Large intestine (tissue), 3 donors: ENCODE data around the gene PPP4R4. TPM values are rescaled to one million over a fixed set of nuclear protein-coding genes. Genes with fewer than 3 reads are reported as not detected.

ENCODE experiments used
- DNase-seq, 2 donors: peaks; one replicate each; pipeline versions ENCODE4 v3.0.0 to v3.0.0-alpha.2; 2013
- H3K27ac ChIP-seq: one replicate; pipeline ENCODE4 v1.5.1; 2013; ENCODE audit warnings: low read length
- H3K27me3 ChIP-seq: 2 replicates; pipeline ENCODE4 v1.6.1; 2013; ENCODE audit warnings: low read length; ENCODE audit not compliant: control insufficient read depth, insufficient read depth
- H3K36me3 ChIP-seq: 2 replicates; pipeline ENCODE4 v1.6.1; 2013; ENCODE audit warnings: low read length; ENCODE audit not compliant: control insufficient read depth, insufficient read depth
- H3K4me1 ChIP-seq: one replicate; pipeline ENCODE4 v1.6.1; 2013; ENCODE audit warnings: low read length; ENCODE audit not compliant: control insufficient read depth, insufficient read depth
- H3K4me3 ChIP-seq: one replicate; pipeline ENCODE4 v1.5.1; 2013; ENCODE audit warnings: low read length
- H3K9me3 ChIP-seq: one replicate; pipeline ENCODE4 v1.6.1; 2013; ENCODE audit warnings: mild to moderate bottlenecking, low read depth, low read length, moderate library complexity; ENCODE audit not compliant: control insufficient read depth
- WGBS: methylation state at CpG from one replicate; pipeline ENCODE4 v1.1.5; 2013; ENCODE audit warnings: low lambda C conversion rate; ENCODE audit not compliant: insufficient coverage; 5-methylcytosine and 5-hydroxymethylcytosine counted together
- polyA plus RNA-seq: library from polyadenylated mRNA; unstranded; fragments of 120-200 nt; gene quantifications from one replicate; pipeline ENCODE4 v1.2.1, GENCODE V29; 2013

Gene PPP4R4
- polyA plus RNA-seq, 1 donor: 0.16 TPM

- H3K4me3 ChIP-seq: peak overlapping the region; percentile 61
- no peaks in the 10 kb centered on the region for H3K27me3 ChIP-seq
- H3K4me1 ChIP-seq: peaks cover 7% of the 10 kb centered on the region
- 4% methylated on average over 5 of the region's 12 CpGs for WGBS
- peaks cover 11% of the 10 kb centered on the region for H3K36me3 ChIP-seq
- H3K27ac ChIP-seq: peak overlapping the region; percentile 74
- no peaks in the 10 kb centered on the region for H3K9me3 ChIP-seq
- DNase-seq: peak in 1 of 2 donors; percentile 34
These were observed 44.2 kb upstream of the PPP4R4 start for GRCh38 chr14:94129758-94130414.

- WGBS: 89% methylated on average over 2 of the region's 4 CpGs
- Histone ChIP-seq H3K27ac (no peak overlapping the region), H3K4me1 (peaks cover 7% of the 10 kb centered on the region), H3K9me3 (no peaks in the 10 kb centered on the region), H3K27me3 (no peaks in the 10 kb centered on the region), H3K36me3 (peaks cover 2% of the 10 kb centered on the region), H3K4me3 (no peak overlapping the region)
- DNase-seq: peak in 1 of 2 donors; percentile 50
These were observed 41.7 kb upstream of the PPP4R4 start for GRCh38 chr14:94132285-94132887.

DNA sequence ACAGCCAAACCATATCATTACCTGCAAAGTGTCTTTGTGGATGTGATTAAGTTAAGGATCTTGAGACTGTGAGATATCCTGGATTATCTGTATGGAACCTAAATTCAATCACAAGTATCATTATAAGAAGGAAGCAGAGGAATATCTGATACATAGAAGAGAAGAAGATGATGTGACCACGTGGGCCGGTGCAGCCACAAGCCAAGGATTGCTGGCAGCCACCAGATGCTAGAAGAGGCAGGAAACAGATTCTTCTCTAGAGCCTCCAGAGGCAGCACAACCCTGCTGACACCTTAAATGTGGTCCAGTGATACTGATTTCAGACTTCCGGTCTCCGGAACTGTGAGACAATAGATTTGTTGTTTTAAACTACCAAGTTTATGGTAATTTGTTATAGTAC, 38.6 kb upstream of the PPP4R4 start:
- no peak overlapping the region for H3K4me3 ChIP-seq

GRCh38 chr14:94136575-94137331, 37.4 kb upstream of the PPP4R4 start:
- Histone ChIP-seq H3K4me3 (no peak overlapping the region), H3K27ac (no peak overlapping the region), H3K27me3 (no peaks in the 10 kb centered on the region), H3K4me1 (no peaks in the 10 kb centered on the region), H3K36me3 (no peaks in the 10 kb centered on the region), H3K9me3 (no peaks in the 10 kb centered on the region)
- DNase-seq: peak; percentile 66 to 69
- WGBS: no CpG with 5 or more reads among the region's 18 CpGs

More for the DNA sequence above, 38.6 kb upstream of the PPP4R4 start:
- H3K36me3 ChIP-seq: no peaks in the 10 kb centered on the region
- no peaks in the 10 kb centered on the region for H3K27me3 ChIP-seq
- WGBS: no CpG with 5 or more reads among the region's 4 CpGs
- H3K27ac ChIP-seq: no peak overlapping the region
- no peak for DNase-seq
- no peaks in the 10 kb centered on the region for H3K9me3 ChIP-seq
- no peaks in the 10 kb centered on the region for H3K4me1 ChIP-seq

- Histone ChIP-seq H3K36me3 (no peaks in the 10 kb centered on the region), H3K4me3 (no peak overlapping the region), H3K27ac (no peak overlapping the region), H3K27me3 (no peaks in the 10 kb centered on the region), H3K4me1 (no peaks in the 10 kb centered on the region), H3K9me3 (no peaks in the 10 kb centered on the region)
- DNase-seq: no peak
- WGBS: no CpG with 5 or more reads among the region's 9 CpGs
These were observed 35.9 kb upstream of the PPP4R4 start for GRCh38 chr14:94138251-94138650.

GRCh38 chr14:94139006-94139405, 35.1 kb upstream of the PPP4R4 start:
- no CpG with 5 or more reads among the region's 5 CpGs for WGBS
- no peak for DNase-seq
- Histone ChIP-seq H3K36me3 (no peaks in the 10 kb centered on the region), H3K27me3 (no peaks in the 10 kb centered on the region), H3K9me3 (no peaks in the 10 kb centered on the region), H3K4me1 (no peaks in the 10 kb centered on the region), H3K4me3 (no peak overlapping the region), H3K27ac (no peak overlapping the region)

GRCh38 chr14:94139421-94139820, 34.7 kb upstream of the PPP4R4 start:
- Histone ChIP-seq H3K4me1 (no peaks in the 10 kb centered on the region), H3K9me3 (no peaks in the 10 kb centered on the region), H3K36me3 (no peaks in the 10 kb centered on the region), H3K4me3 (no peak overlapping the region), H3K27ac (no peak overlapping the region), H3K27me3 (no peaks in the 10 kb centered on the region)
- DNase-seq: no peak
- no CpG with 5 or more reads among the region's 5 CpGs for WGBS

DNA sequence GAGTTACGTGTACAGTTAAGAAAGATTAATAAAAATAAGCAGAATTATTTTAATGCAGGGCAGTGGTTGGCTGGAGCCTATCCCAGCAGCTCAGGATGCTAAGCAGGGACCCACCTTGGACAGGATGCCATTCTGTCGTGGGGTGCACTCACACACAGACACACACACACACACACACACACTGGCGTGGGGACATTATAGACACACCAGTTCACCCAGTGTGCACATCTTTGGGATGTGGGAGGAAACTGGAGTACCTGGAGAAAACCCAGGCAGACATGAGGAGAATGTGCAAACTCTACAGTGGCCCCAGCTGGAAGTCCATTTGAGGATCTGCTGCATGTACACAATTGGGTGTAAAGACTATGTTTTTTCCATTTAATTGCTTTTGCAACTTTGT, 31.9 kb upstream of the PPP4R4 start:
- WGBS: no CpG with 5 or more reads among the region's 3 CpGs
- DNase-seq: no peak
- Histone ChIP-seq H3K36me3 (no peaks in the 10 kb centered on the region), H3K27ac (no peak overlapping the region), H3K27me3 (no peaks in the 10 kb centered on the region), H3K9me3 (no peaks in the 10 kb centered on the region), H3K4me1 (no peaks in the 10 kb centered on the region), H3K4me3 (no peak overlapping the region)

- H3K9me3 ChIP-seq: no peaks in the 10 kb centered on the region
- no peaks in the 10 kb centered on the region for H3K4me1 ChIP-seq
- no peak overlapping the region for H3K4me3 ChIP-seq
- H3K27me3 ChIP-seq: no peaks in the 10 kb centered on the region
- no peaks in the 10 kb centered on the region for H3K36me3 ChIP-seq
- H3K27ac ChIP-seq: no peak overlapping the region
- DNase-seq: no peak
- WGBS: 100% methylated on average over 1 of the region's 1 CpG
These were observed 31.3 kb upstream of the PPP4R4 start for GRCh38 chr14:94142836-94143235.

DNA sequence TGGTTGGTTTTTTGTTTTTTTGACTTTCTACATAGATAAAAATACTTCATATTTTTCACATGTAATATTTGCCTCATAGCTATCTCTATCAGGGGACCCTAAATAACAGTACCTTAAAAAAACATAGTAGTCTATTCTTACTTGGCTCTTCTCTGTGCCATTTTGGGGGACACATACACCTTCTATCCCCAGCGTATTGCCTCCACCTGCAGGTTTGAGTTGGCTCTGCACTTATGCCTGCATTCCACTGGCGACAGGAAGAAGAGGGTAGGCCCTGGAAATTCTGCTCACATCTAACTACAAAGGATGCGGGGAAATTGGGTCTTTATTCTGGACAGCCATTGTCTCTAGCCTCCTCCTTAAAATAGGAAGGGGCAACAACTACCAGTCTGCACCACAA, 30.9 kb upstream of the PPP4R4 start:
- no peaks in the 10 kb centered on the region for H3K27me3 ChIP-seq
- H3K27ac ChIP-seq: no peak overlapping the region
- no peak overlapping the region for H3K4me3 ChIP-seq
- no peaks in the 10 kb centered on the region for H3K36me3 ChIP-seq
- no CpG with 5 or more reads among the region's 3 CpGs for WGBS
- no peaks in the 10 kb centered on the region for H3K4me1 ChIP-seq
- no peak for DNase-seq
- H3K9me3 ChIP-seq: no peaks in the 10 kb centered on the region
